Measurements from ENCODE around the gene ACE2. TPM values are rescaled to one million over a fixed set of nuclear protein-coding genes. Genes with fewer than 3 reads are reported as not detected.

The ACE2 gene
- total and polyA plus RNA-seq, 2 experiments from 2014 or later: 16.5 to 49.9 TPM

DNA sequence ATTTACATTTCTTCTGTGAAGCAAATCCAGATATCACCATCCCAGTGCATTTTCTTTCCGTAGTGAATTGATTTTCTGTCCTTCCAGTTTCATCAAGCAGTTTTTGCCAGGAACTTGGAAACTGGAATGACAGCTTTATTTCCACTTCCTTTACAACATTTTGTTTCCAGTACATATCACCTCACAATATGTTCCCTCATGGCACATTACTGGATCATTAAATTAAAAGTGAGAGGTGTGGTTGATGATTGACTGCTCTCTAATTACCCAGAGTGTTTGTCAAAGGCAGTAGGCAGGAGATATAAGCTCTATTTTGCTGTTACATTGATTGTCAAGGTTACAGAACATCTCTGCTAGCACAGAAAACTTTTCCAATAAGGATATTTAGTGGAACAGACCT, 22.3 kb upstream of the ACE2 start:
- 69% methylated on average over 1 of the region's 1 CpG for WGBS (ENCODE audit: low lambda C conversion rate, missing lambda C conversion rate)
- Histone ChIP-seq H3K9me3 (ENCODE audit: low read depth) (no peaks in the 10 kb centered on the region), H3K9me2 (replicated peaks; ENCODE audit: insufficient read depth) (no peaks in the 10 kb centered on the region), H3K27me3 (no peaks in the 10 kb centered on the region), H2AFZ (no peak overlapping the region), H3K4me3 (no peak overlapping the region), H4K20me1 (ENCODE audit: insufficient read depth, poor library complexity, severe bottlenecking) (no peaks in the 10 kb centered on the region), H3K4me2 (no peak overlapping the region), H3K36me3 (replicated peaks; ENCODE audit: insufficient read depth, low read depth) (no peaks in the 10 kb centered on the region), H3K79me2 (no peaks in the 10 kb centered on the region), H3K4me1 (ENCODE audit: insufficient read depth) (peaks cover 12% of the 10 kb centered on the region), H3K27ac (no peak overlapping the region)
- TF ChIP-seq, protein P1, sequence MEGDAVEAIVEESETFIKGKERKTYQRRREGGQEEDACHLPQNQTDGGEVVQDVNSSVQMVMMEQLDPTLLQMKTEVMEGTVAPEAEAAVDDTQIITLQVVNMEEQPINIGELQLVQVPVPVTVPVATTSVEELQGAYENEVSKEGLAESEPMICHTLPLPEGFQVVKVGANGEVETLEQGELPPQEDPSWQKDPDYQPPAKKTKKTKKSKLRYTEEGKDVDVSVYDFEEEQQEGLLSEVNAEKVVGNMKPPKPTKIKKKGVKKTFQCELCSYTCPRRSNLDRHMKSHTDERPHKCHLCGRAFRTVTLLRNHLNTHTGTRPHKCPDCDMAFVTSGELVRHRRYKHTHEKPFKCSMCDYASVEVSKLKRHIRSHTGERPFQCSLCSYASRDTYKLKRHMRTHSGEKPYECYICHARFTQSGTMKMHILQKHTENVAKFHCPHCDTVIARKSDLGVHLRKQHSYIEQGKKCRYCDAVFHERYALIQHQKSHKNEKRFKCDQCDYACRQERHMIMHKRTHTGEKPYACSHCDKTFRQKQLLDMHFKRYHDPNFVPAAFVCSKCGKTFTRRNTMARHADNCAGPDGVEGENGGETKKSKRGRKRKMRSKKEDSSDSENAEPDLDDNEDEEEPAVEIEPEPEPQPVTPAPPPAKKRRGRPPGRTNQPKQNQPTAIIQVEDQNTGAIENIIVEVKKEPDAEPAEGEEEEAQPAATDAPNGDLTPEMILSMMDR (IDR thresholded peaks at IDR 0.05; ENCODE audit: poor library complexity): no peak
- TF ChIP-seq EZH2 (IDR thresholded peaks at IDR 0.05; ENCODE audit: borderline replicate concordance) (no peak), EZH2phosphoT487 (IDR thresholded peaks at IDR 0.05; ENCODE audit: low read depth, severe bottlenecking, unreplicated experiment) (no peak)
- DNase-seq (ENCODE audit: low spot score): no peak

DNA sequence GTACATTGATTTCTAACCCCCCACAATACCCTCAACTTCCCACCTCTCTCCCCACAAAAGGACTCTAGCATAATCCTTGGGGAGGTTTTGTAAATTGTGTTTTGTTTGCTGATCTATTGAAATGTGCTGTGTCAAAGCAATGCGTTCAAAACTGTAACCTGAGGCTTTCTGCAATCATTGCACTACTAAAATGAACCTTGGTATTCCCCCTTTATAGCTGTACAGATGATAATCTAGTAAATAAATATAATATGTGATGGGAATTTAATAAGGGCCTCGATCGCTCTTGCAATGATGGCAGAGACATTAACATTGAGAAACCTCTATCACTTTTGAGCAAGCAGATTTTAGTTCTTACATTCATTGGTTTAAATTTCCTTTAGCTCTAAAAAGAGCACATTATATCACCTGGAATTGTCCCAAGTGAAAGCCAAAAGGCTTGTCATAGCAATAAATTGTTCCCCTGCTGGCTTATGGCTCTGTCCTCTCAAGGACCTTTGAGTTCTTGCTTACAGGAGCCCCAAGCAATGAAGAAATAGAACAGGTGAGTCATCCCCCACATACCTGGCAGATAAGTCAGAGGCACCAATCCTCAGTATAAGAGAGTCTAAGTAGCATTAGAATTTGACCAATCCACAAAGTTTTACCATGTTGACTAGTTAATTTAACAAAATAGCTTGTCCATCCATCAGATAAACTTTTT, 18.4 kb upstream of the ACE2 start:
- peak; percentile 78 for DNase-seq (ENCODE audit: low spot score)
- peak overlapping the region; percentile 78 for H3K27ac ChIP-seq
- TF ChIP-seq EZH2 (IDR thresholded peaks at IDR 0.05; ENCODE audit: borderline replicate concordance) (no peak), EZH2phosphoT487 (IDR thresholded peaks at IDR 0.05; ENCODE audit: low read depth, severe bottlenecking, unreplicated experiment) (no peak)
- TF ChIP-seq, protein P1 (IDR thresholded peaks at IDR 0.05; ENCODE audit: poor library complexity): no peak

DNA sequence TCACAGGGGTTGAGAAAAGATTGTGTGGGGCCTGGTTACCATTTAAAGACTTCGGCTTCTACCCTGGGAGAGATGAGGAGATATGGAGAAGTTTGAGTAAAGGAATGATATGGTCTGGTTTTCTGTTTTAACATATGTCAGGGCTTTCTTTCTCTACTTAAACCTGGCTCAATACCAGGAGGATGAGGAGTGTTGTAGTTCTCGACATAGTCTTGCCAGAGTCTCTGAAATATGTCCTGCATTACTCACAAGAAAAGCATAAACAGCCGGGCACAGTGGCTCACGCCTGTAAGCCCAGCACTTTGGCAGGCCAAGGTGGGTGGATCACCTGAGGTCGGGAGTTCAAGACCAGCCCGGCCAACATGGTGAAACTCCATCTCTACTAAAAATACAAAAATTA, 16.4 kb upstream of the ACE2 start:
- H3K9me3 ChIP-seq (ENCODE audit: low read depth): no peaks in the 10 kb centered on the region
- no peak overlapping the region for H3K4me3 ChIP-seq
- H3K36me3 ChIP-seq (replicated peaks; ENCODE audit: insufficient read depth, low read depth): no peaks in the 10 kb centered on the region
- H3K4me1 ChIP-seq (ENCODE audit: insufficient read depth): peaks cover 12% of the 10 kb centered on the region
- WGBS (ENCODE audit: low lambda C conversion rate, missing lambda C conversion rate): 86% methylated on average over 6 of the region's 6 CpGs
- DNase-seq (ENCODE audit: low spot score): no peak
- H2AFZ ChIP-seq: no peak overlapping the region
- no peaks in the 10 kb centered on the region for H3K9me2 ChIP-seq (replicated peaks; ENCODE audit: insufficient read depth)
- no peaks in the 10 kb centered on the region for H3K79me2 ChIP-seq
- no peak overlapping the region for H3K4me2 ChIP-seq
- TF ChIP-seq, protein P1 (IDR thresholded peaks at IDR 0.05; ENCODE audit: poor library complexity): no peak
- TF ChIP-seq EZH2phosphoT487 (IDR thresholded peaks at IDR 0.05; ENCODE audit: low read depth, severe bottlenecking, unreplicated experiment): no peak
- no peak for TF ChIP-seq EZH2 (IDR thresholded peaks at IDR 0.05; ENCODE audit: borderline replicate concordance)
- no peaks in the 10 kb centered on the region for H3K27me3 ChIP-seq
- peak overlapping the region; percentile 74 for H3K27ac ChIP-seq
- H4K20me1 ChIP-seq (ENCODE audit: insufficient read depth, poor library complexity, severe bottlenecking): no peaks in the 10 kb centered on the region

More for the DNA sequence above, 18.4 kb upstream of the ACE2 start:
- Histone ChIP-seq H3K27me3 (no peaks in the 10 kb centered on the region), H3K79me2 (no peaks in the 10 kb centered on the region), H3K9me2 (replicated peaks; ENCODE audit: insufficient read depth) (no peaks in the 10 kb centered on the region), H3K4me3 (no peak overlapping the region), H3K4me1 (ENCODE audit: insufficient read depth) (peaks cover 12% of the 10 kb centered on the region), H2AFZ (no peak overlapping the region), H4K20me1 (ENCODE audit: insufficient read depth, poor library complexity, severe bottlenecking) (no peaks in the 10 kb centered on the region), H3K9me3 (ENCODE audit: low read depth) (no peaks in the 10 kb centered on the region), H3K36me3 (replicated peaks; ENCODE audit: insufficient read depth, low read depth) (no peaks in the 10 kb centered on the region), H3K4me2 (peak overlapping the region; percentile 48)
- WGBS (ENCODE audit: low lambda C conversion rate, missing lambda C conversion rate): 68% methylated on average over 3 of the region's 3 CpGs

Measured in hepatocyte (in vitro differentiated cells).